Inflammatory macrophage (primary cell): Measurements from ENCODE around the gene LDLRAD4.

Source experiments
- DNase-seq, 2 donors: peaks; one replicate each; pipeline ENCODE4 v3.0.0-alpha.2; 2020 to 2022

Gene LDLRAD4

GRCh38 chr18:13621886-13622619 is 403.5 kb downstream of the LDLRAD4 start:
- DNase-seq, result no peak

- DNase-seq, result no peak
Observed at GRCh38 chr18:13622751-13623150, 404.2 kb downstream of the LDLRAD4 start.

- peak; percentile 89 to 93 for DNase-seq
Observed at GRCh38 chr18:13623348-13623747, 404.8 kb downstream of the LDLRAD4 start.

- no peak for DNase-seq
Observed at GRCh38 chr18:13623871-13624270, 405.3 kb downstream of the LDLRAD4 start.

- DNase-seq, result no peak
Observed at GRCh38 chr18:13624563-13625237, 406.1 kb downstream of the LDLRAD4 start.

- no peak for DNase-seq
Observed at GRCh38 chr18:13625355-13625754, 406.8 kb downstream of the LDLRAD4 start.

- DNase-seq, result no peak
Observed at GRCh38 chr18:13625843-13626543, 407.4 kb downstream of the LDLRAD4 start.

- DNase-seq, result no peak
Observed at GRCh38 chr18:13626544-13626908, 408.0 kb downstream of the LDLRAD4 start.

- DNase-seq, result no peak
Observed at GRCh38 chr18:13627639-13628038, 409.1 kb downstream of the LDLRAD4 start.

- no peak for DNase-seq
Observed at GRCh38 chr18:13628211-13628610, 409.7 kb downstream of the LDLRAD4 start.

GRCh38 chr18:13629841-13630715 is 411.5 kb downstream of the LDLRAD4 start:
- peak; percentile 73 to 74 for DNase-seq

GRCh38 chr18:13630716-13631268 is 412.2 kb downstream of the LDLRAD4 start:
- DNase-seq, result no peak

GRCh38 chr18:13633700-13634099 is 415.1 kb downstream of the LDLRAD4 start:
- no peak for DNase-seq

GRCh38 chr18:13635046-13635445 is 416.5 kb downstream of the LDLRAD4 start:
- DNase-seq, result no peak

GRCh38 chr18:13638719-13639595 is 420.4 kb downstream of the LDLRAD4 start:
- DNase-seq, result no peak

GRCh38 chr18:13640266-13640860 is 421.8 kb downstream of the LDLRAD4 start:
- DNase-seq, result no peak

GRCh38 chr18:13641551-13642439 is 423.2 kb downstream of the LDLRAD4 start:
- no peak for DNase-seq

- DNase-seq, result no peak
Observed at GRCh38 chr18:13642440-13642827, 423.9 kb downstream of the LDLRAD4 start.

- DNase-seq, result no peak
Observed at GRCh38 chr18:13643261-13643751, 424.7 kb downstream of the LDLRAD4 start.

- no peak for DNase-seq
Observed at GRCh38 chr18:13645093-13645492, 426.5 kb downstream of the LDLRAD4 start.
